Measurements from ENCODE around the gene HOXA5.

HOXA5 gene

GRCh38 chr7:27185854-27186667 lies 42.6 kb upstream of the HOXA5 start:
- no peak overlapping the region for H3K27ac Mint-ChIP-seq
- peaks cover 71% of the 10 kb centered on the region for H3K4me1 Mint-ChIP-seq
- peak overlapping the region; percentile 82 for H3K4me3 Mint-ChIP-seq
- no peak for TF ChIP-seq CTCF (IDR thresholded peaks at IDR 0.05)
- DNase-seq = peak; percentile 33
- no peaks in the 10 kb centered on the region for H3K9me3 Mint-ChIP-seq
- H3K36me3 Mint-ChIP-seq (ENCODE audit: low read depth) = peaks cover 4% of the 10 kb centered on the region
- H3K27me3 Mint-ChIP-seq (ENCODE audit: low read depth, poor library complexity) = peaks cover 88% of the 10 kb centered on the region

- H3K9me3 Mint-ChIP-seq = no peaks in the 10 kb centered on the region
- H3K27ac Mint-ChIP-seq = peak within 1 kb of the TSS; percentile 83
- peaks cover 75% of the 10 kb centered on the region for H3K4me1 Mint-ChIP-seq
Measured at GRCh38 chr7:27185013-27185853, 41.8 kb upstream of the HOXA5 start, which contains the start of gene HOXA11. TSS of gene HOXA11 (minus strand) at chr7:27185232. CDS start at chr7:27185144, 88 bp downstream.

GRCh38 chr7:27184337-27185012 lies 41.0 kb upstream of the HOXA5 start:
- TF ChIP-seq CTCF (IDR thresholded peaks at IDR 0.05) = no peak
- peak overlapping the region; percentile 83 for H3K27ac Mint-ChIP-seq
- no peaks in the 10 kb centered on the region for H3K9me3 Mint-ChIP-seq
- H3K36me3 Mint-ChIP-seq (ENCODE audit: low read depth) = peaks cover 4% of the 10 kb centered on the region
- peak overlapping the region; percentile 82 for H3K4me3 Mint-ChIP-seq
- H3K27me3 Mint-ChIP-seq (ENCODE audit: low read depth, poor library complexity) = peaks cover 83% of the 10 kb centered on the region
- peak; percentile 71 for DNase-seq
- peaks cover 75% of the 10 kb centered on the region for H3K4me1 Mint-ChIP-seq

More at GRCh38 chr7:27185013-27185853, 41.8 kb upstream of the HOXA5 start, which contains the start of gene HOXA11:
- Mint-ChIP-seq H3K36me3 (ENCODE audit: low read depth) (peaks cover 4% of the 10 kb centered on the region), H3K4me3 (peak within 1 kb of the TSS; percentile 82), H3K27me3 (ENCODE audit: low read depth, poor library complexity) (peaks cover 84% of the 10 kb centered on the region)
- no peak for TF ChIP-seq CTCF (IDR thresholded peaks at IDR 0.05)
- peak; percentile 40 for DNase-seq

DNA sequence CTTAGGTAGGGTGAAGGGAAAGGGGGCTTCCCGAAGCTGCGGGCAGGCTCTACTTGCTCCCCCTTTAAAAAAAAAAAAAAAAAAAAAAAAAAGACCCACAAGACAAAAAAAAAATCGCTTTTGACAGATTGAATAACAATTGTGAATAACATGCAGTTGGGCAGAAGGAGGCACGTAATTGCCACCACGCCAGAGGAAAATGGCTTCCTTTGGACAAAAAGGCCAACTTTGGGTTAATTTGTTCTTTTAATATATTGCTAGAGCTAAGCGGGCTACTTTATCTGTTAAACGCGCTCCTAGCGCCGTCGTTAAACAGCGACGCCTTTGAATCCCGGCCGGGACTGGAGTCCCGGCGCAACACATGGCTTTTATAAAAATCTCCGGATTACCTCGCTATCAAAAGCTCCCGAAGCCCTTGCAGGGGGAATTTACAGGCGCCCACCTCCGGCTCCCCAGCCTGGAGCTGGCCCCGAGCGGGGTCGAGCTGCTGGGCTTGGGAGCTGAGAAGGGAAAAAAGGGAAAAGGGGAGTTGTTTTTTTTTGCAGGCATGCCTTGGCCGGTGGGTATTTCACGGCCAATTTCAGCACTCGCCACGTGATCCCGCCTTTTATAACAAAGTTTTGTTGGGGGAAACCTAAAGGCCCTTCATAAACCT lies 40.3 kb upstream of the HOXA5 start:
- DNase-seq = peak; percentile 20
- no peak for TF ChIP-seq CTCF (IDR thresholded peaks at IDR 0.05)
- Mint-ChIP-seq H3K4me1 (peaks cover 75% of the 10 kb centered on the region), H3K27me3 (ENCODE audit: low read depth, poor library complexity) (peaks cover 83% of the 10 kb centered on the region), H3K27ac (peak overlapping the region; percentile 61), H3K4me3 (peak overlapping the region; percentile 82), H3K9me3 (no peaks in the 10 kb centered on the region), H3K36me3 (ENCODE audit: low read depth) (peaks cover 4% of the 10 kb centered on the region)

GRCh38 chr7:27182861-27183681 lies 39.6 kb upstream of the HOXA5 start:
- Mint-ChIP-seq H3K36me3 (ENCODE audit: low read depth) (peaks cover 4% of the 10 kb centered on the region), H3K4me3 (peak overlapping the region; percentile 82), H3K9me3 (no peaks in the 10 kb centered on the region), H3K27me3 (ENCODE audit: low read depth, poor library complexity) (peaks cover 83% of the 10 kb centered on the region), H3K4me1 (peaks cover 75% of the 10 kb centered on the region), H3K27ac (no peak overlapping the region)
- TF ChIP-seq CTCF (IDR thresholded peaks at IDR 0.05) = no peak
- peak; percentile 47 for DNase-seq

Data from nephron progenitor cell (in vitro differentiated cells).